Neural cell (in vitro differentiated cells): Measurements from ENCODE around the gene PRMT3.
"Not testable (repeated sequence)": the region's sequence is repeated elsewhere in the genome, so short reads cannot be mapped to it uniquely, and the experiment has no call there.

ENCODE experiments used
- MXI1 ChIP-seq: fragments of 450-650 bp; conservative IDR thresholded peaks from 2 replicates; pipeline ENCODE4 v1.6.1; 2014; ENCODE audit warnings: antibody characterized with exemption, mild to moderate bottlenecking; ENCODE audit not compliant: poor library complexity, severe bottlenecking
- POLR2AphosphoS5 ChIP-seq: IDR thresholded peaks from 2 replicates; pipeline ENCODE4 v1.6.1; 2012
- SMC3 ChIP-seq: fragments of 450-650 bp; conservative IDR thresholded peaks from 2 replicates; pipeline ENCODE4 v1.6.1; 2014; ENCODE audit warnings: antibody characterized with exemption, mild to moderate bottlenecking, moderate library complexity; ENCODE audit not compliant: poor library complexity
- TF ChIP-seq, protein P1 (sequence below): fragments of 450-650 bp; IDR thresholded peaks from 2 replicates; pipeline ENCODE4 v1.5.1; 2014; ENCODE audit warnings: antibody characterized with exemption, mild to moderate bottlenecking, moderate library complexity; ENCODE audit not compliant: poor library complexity, severe bottlenecking

DNA sequence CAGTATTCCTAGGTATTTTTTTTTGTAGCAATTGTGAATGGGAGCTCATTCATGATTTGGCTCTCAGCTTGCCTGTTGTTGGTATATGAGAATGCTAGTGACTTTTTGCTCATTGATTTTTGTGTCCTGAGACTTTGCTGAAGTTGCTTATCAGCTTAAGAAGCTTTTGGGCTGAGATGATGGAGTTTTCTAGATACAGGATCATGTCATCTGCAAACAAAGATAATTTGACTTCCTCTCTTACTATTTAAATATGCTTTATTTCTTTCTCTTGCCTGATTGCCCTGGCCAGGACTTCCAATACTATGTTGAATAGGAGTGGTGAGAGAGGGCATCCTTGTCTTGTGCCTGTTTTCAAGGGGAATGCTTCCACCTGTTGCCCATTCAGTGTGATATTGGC is 84.4 kb downstream of the PRMT3 start:
- TF ChIP-seq, protein P1, sequence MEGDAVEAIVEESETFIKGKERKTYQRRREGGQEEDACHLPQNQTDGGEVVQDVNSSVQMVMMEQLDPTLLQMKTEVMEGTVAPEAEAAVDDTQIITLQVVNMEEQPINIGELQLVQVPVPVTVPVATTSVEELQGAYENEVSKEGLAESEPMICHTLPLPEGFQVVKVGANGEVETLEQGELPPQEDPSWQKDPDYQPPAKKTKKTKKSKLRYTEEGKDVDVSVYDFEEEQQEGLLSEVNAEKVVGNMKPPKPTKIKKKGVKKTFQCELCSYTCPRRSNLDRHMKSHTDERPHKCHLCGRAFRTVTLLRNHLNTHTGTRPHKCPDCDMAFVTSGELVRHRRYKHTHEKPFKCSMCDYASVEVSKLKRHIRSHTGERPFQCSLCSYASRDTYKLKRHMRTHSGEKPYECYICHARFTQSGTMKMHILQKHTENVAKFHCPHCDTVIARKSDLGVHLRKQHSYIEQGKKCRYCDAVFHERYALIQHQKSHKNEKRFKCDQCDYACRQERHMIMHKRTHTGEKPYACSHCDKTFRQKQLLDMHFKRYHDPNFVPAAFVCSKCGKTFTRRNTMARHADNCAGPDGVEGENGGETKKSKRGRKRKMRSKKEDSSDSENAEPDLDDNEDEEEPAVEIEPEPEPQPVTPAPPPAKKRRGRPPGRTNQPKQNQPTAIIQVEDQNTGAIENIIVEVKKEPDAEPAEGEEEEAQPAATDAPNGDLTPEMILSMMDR, result not testable (repeated sequence)
- not testable (repeated sequence) for TF ChIP-seq SMC3, POLR2AphosphoS5, MXI1
